NCI-H1694 (cell line): ENCODE results near the gene HELZ.
"Not testable (repeated sequence)": the region's sequence is repeated elsewhere in the genome, so short reads cannot be mapped to it uniquely, and the experiment has no call there.

Experiments used
- DNase-seq: peaks from one replicate; lab custom pipeline; 2025; lab: John Stamatoyannopoulos, UW

Gene HELZ

GRCh38 chr17:67270416-67270815 is 25.4 kb upstream of the HELZ start:
- DNase-seq: no peak

- DNase-seq: no peak
Measured at GRCh38 chr17:67266496-67266895, 21.5 kb upstream of the HELZ start.

- no peak for DNase-seq
Measured at GRCh38 chr17:67265436-67266019, 20.5 kb upstream of the HELZ start.

DNA sequence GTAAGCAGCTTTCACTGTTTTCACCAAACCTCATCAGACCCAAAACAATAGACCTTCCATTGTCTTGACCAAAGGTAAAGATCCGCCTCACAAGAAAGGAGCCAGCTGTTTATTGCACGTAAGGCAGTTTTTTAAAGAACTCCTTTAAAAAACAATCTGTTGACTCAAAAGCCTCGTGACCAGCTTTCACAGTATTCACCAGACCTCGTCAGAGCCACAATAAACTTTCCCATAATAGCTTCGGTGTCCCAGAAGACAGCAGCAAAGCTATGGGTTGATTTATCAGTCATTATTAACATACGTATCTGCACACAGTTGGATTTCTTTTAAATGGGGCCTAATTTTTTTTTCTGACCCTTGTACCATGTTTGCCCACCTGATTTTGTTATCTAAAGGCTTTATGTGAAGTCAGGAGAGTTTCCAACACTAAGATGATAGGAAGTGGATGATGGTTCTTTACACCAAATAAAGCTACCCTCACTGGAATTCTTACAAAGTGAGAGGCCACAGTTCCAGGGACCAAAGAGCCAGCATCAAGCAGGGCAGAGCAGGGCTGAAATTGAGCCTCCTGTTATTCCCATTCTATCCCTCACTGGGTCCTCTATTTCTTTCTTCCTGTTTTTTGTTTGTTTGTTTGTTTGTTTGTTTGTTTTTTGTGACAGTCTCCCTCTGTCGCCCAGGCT is 17.6 kb upstream of the HELZ start:
- no peak for DNase-seq

DNA sequence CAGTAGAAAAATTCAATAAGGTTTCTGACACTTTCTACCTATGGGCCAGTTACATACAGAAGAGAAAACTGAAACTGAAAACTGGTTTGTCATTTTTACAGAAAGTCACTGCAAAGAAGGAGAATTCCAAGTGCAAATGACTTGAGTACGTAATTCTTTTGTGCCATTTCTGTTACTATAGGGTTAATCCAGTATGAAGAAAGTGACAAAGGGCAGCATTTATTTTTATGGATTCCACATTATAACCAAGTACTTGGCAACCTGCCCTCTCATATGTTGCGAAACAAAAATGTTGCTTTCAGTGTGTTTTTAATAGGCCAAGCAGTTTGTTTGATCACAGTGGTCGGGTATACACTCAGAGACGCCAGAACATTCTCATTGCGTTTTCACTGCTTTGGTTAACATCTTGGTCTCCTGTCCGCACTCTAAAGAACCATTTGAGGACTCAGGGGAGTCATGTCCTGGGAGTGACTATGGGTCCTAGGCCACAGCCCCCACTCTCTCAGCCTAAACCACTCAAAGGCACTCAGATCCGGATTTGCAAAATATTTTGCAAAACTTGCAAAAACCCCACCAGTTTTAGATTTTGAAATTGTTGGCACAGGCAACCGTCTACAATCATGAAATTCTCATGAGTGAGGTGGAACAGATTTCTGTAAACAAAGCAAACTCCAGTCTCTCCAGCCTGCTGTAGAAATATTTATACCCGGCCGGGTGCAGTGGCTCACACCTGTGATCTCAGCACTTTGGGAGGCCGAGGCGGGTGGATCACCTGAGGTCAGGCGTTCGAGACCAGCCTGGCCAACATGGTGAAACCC is 15.4 kb upstream of the HELZ start:
- DNase-seq: no peak

DNA sequence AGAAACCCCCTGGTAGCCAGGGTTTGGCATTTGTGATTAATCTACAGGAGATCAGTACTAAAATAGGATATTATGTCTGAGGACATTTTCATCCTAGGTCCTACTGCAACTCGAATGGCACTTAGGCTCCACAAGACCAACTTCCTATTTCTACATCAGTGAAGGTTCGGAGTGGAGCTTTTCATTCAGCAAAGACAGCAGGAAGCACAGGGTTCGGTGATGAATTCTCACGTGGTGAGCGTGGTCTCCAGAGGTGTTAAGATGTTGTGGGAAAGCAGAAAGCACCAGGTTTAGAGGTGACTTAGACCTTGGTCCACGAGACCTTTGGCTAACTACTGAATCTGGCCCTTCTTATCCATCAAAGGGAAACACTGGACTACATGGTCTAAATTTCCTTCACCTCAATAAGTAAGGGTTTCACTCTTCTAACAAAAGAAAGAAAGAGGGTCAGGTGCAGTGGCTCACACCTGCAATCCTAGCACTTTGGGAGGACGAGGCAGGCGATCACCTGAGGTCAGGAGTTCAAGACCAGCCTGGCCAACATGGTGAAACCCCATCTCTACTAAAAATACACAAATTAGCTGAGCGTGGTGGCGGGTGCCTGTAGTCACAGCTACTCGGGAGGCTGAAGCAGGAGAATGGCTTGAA is 13.9 kb upstream of the HELZ start:
- no peak for DNase-seq

DNA sequence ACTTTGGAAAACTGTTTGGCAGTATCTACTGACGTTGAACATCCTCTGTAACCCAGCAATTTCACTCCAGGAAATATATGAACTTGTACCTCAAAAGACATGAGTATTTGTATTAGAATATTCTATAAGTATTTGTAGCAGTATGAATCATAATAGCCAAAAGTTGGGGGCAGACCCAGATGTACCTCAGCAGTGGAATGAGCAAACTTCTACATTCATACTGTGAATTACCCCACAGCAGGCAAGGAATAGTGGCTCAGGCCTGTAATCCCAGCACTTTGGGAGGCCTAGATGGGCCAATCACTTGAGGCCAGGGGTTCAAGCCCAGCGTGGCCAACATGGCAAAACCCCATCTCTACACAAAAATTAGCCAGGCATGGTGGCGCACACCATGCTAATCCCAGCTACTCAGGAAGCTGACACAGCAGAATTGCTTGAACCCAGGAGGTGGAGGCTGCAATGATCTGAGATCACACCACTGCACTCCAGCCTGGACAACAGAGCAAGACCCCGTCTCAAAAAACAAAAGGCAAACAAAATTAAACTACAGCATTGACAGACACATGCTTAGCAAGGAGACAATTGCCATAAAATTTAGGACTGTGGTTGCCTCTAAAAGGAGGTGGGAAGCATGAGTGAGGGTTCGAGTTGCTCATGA is 11.2 kb upstream of the HELZ start:
- DNase-seq: no peak

GRCh38 chr17:67253384-67253783 is 8.4 kb upstream of the HELZ start:
- DNase-seq: no peak

DNA sequence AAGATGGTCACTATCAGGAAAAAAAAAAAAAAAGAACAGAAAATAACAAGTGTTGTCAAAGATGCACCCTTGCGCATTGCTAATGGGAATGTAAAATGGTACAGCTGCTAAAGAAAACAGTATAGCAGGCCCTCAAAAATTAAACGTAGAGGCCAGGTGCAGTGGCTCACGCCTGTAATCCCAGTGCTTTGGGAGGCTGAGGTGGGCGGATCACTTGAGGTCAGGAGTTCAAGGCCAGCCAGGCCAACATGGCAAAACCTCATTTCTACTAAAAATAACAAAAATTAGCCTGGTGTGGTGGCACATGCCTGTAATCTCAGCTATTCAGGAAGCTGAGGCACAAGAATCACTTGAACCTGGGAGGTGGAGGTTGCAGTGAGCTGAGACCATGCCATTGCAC is 6.6 kb upstream of the HELZ start:
- not testable (repeated sequence) for DNase-seq

DNA sequence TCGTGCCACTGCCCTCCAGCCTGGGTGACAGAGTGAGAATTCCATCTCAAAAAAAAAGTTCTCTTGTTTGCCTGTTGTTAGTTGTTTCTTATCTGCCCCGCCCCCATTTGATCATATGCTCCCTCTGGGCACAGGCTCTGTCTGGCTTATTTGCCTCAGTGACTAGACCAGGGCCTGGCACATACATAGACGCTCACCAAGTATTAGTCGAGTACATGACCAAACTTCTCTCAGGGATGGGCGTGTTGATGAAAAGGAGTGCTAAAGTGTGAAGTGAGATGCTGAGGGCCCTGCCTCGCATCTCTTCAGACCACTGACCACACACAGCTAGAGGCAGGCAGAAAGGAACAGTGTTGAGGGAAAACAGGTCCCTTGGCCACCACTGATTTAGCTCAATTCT is 3.3 kb upstream of the HELZ start:
- DNase-seq: no peak

DNA sequence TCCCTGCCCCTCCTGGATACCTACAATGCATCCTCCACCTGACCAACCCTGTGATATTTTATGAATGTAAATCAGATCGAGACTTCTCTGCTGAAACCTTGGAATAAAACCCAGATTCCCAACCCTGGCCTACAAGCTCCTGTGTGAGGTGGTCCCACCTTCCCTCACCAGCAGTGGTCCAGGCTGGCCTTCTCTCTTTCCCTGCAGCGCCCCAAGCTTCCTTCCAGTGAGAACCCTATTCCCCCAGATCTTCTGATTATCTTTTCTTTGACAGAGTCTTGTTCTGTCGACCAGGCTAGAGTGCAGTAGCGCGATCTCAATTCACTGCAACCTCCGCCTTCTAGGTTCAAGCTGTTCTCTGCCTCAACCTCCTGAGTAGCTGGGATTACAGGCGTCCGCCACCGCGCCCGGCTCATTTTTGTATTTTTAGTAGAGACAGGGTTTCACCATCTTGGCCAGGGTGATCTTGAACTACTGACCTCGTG is 2.5 kb upstream of the HELZ start:
- DNase-seq: no peak

GRCh38 chr17:67246653-67247415 is 1.8 kb upstream of the HELZ start:
- DNase-seq: no peak

DNA sequence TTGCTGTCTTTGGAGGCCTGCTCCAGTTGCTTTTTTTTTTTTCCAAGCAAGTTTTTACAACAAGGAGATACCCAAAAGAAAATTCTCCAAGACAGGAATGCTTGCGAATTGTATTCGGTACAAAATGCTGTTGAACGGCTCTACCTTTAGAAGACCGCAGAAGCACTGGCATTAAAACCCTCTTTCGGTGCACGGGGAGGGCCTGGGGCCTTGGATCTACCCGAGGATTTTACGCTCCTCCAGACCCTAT is 1.3 kb upstream of the HELZ start:
- no peak for DNase-seq

DNA sequence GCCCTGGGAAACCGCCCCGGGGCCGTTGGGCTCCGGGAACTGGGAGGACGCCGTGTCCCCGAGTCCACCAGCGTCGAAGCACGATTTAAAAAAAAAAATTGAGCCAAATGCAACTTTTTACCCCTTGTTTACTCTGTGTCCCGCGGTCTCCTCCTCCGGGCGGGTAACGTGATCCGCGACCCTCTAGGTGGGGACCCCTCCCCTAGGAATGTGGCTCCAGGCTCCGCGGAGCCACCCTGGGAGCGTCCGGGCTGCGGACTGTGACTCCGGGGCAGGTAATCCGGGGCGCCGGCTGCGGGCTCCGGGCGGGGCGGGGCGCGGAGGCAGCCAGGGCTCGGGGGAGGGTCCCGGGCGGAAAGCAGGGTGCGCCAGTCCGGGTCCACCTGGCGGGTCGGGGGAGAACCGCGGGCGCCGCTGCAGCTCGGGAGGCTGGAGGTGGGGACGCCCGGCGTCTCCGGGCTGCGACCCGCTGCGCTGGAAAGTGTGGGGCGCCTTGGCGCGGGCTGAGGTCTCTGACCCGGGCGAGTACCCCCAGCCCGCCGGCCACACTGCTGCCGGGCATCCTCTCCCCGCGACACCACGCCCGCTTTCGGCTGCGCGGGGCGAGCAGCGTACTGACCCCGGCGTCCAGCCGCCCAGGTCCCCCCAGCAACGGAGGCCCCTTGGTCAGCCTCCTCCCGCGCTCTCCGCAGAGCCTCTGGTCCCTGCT is 852 bp upstream of the HELZ start:
- DNase-seq: no peak

DNA sequence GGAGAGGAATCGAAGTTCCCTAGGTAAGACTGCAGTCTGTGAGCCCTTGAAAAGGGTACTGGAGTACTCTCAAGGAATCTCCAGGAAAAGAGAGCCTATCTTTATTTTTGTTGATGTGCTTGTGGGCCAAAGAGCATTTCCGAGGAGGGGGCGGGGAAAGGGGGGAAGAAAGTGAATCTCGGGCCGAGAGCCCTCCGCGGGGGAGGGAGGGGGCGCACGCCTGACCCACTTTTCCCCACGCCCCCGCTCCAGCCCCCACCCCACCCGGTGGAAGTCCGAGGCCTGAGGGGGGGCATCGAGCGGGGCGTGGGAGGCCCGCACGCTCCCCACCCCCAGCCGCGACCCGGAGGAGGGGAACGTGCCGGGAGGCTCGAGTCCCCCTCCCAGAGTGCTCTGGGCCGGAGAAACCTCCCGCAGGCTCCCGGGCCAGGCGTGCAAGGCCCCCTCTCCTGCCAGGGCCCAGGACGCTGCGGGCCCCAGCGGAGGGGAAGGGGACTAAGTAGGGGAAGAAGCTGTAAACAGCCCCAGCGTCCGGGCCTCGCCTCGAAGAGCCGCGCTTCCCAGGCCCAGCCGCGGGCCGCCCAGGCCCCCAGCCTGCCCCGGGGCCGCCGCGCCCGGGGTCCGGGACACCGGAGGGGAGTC is 444 bp downstream of the HELZ start:
- no peak for DNase-seq

- DNase-seq: no peak
Measured at GRCh38 chr17:67243284-67243683, 1.7 kb downstream of the HELZ start.

DNA sequence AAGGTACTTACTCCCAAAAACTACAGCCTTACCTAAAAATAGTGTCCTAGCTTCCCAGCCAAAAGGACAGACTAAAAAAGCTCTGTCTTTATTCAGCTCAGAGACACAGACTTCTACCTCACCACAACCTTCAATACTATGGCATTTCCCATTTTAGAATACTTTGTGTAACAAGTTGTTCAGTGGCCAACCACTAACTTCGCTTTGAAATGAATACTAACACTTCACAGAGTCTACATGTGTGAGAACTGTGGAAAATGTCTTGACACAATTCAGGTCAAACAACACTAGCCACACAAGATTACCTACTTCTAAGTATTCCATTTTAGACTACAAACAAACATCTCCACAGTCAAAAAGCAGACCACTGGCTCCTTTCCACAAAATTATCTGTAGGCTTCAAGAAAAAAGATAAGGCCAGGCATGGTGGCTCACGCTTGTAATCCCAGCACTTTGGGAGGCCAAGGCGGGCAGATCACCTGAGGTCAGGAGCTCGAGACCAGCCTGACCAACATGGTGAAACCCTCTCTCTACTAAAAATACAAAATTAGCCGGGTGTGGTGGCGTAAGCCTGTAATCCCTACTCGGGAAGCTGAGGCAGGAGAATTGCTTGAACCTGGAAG is 3.2 kb downstream of the HELZ start:
- no peak for DNase-seq

- DNase-seq: no peak
Measured at GRCh38 chr17:67239597-67239996, 5.4 kb downstream of the HELZ start.

DNA sequence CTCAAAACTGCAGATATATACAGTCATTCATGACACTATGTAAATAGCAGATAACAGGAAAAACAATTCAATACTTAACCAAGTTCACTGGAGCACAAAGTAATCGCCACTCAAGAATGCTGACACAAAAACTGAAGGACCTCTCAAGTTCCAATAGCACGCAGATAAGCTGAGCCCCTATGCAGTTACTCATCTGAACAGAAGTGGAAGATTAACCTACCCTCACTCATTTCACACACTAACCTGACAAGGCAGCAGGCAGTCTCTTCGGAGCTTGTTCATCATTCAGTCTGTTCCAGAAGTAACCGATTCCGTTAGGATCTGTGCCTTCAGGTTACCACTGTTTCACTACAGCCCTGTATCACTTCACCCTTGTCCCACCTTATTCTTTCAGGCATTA is 6.0 kb downstream of the HELZ start:
- DNase-seq: no peak

DNA sequence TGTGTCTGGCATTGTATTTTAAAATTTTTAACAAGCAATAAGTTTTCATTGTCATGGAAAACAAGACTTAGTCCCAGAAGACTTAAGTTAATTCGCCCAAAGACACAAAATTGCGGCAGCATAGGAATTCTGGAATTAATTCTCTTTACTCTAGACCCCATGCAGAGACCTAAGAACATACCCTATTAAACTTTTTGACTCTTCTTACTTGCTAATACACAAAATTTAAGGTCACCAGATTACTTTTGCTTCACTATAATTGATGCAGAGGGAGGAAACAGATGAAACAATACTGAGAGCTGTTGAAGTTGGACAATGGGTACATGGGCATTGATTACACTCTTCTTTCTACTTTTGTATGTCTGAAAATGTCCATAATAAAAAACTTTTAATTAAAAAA is 12.6 kb downstream of the HELZ start:
- no peak for DNase-seq
